ENCODE results near the gene SMCO3. TPM values are rescaled to one million over a fixed set of nuclear protein-coding genes. Genes with fewer than 3 reads are reported as not detected.

The SMCO3 gene
- total and polyA plus RNA-seq, 12 donors, result 0.11 to 0.41 (median 0.26) TPM; not detected in 3

DNA sequence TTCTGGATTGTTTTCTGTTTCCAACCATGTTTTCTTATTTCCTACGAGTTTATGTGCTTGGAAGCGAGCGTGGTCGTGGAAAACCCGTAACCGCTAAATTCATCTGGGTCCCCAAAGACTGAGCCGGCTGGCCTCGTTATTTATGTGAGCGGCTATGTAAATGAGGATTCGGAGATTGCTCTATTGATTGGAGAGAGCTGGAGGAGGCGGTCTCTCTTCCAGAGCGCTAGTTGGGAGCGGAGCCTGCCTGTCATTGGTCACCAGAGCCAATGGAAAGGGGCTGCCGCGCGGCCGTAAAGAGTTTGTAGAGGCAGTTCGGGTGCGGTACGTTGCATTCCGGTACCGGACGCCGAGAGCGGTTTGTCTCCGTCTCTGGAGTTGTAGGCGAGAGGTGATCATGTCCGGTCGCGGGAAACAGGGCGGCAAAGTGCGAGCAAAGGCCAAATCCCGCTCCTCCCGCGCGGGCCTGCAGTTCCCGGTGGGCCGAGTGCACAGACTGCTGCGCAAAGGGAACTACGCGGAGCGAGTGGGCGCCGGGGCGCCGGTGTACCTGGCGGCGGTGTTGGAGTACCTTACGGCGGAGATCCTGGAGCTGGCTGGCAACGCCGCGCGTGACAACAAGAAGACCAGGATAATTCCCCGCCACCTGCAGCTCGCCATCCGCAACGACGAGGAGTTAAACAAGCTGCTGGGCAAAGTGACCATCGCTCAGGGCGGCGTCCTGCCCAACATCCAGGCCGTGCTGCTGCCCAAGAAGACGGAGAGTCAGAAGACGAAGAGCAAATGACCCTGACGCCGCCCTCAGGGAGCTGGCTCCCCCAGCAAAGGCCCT lies 39.7 kb downstream of the SMCO3 start:
- Histone ChIP-seq H3K4me3 (peak overlapping the region; percentile 48 to 78 (median 62)), H3K27ac (peak overlapping the region; percentile 86 to 98 (median 98)), H3K36me3 (replicated peaks in 1 of 2) (no peaks in the 10 kb centered on the region), H3K4me1 (replicated peaks in 1 of 2) (peaks cover 11 to 12% of the 10 kb centered on the region in 2 donors), H3K9me3 (replicated peaks in 1 of 3) (no peaks in the 10 kb centered on the region), H3K27me3 (no peaks in the 10 kb centered on the region)
- 1 to 2% (median 1%) methylated on average over 17 to 67 of the region's 67 CpGs for WGBS, 4 donors
- peak; percentile 97 to 99 for TF ChIP-seq POLR2A (IDR thresholded peaks at IDR 0.05)
- TF ChIP-seq, protein P1, sequence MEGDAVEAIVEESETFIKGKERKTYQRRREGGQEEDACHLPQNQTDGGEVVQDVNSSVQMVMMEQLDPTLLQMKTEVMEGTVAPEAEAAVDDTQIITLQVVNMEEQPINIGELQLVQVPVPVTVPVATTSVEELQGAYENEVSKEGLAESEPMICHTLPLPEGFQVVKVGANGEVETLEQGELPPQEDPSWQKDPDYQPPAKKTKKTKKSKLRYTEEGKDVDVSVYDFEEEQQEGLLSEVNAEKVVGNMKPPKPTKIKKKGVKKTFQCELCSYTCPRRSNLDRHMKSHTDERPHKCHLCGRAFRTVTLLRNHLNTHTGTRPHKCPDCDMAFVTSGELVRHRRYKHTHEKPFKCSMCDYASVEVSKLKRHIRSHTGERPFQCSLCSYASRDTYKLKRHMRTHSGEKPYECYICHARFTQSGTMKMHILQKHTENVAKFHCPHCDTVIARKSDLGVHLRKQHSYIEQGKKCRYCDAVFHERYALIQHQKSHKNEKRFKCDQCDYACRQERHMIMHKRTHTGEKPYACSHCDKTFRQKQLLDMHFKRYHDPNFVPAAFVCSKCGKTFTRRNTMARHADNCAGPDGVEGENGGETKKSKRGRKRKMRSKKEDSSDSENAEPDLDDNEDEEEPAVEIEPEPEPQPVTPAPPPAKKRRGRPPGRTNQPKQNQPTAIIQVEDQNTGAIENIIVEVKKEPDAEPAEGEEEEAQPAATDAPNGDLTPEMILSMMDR (IDR thresholded peaks at IDR 0.05), result peak in 2 of 6 experiments; percentile 13 to 15
- intact Hi-C loops (cut with DNase I), result no loop called here
- peak; percentile 95 to 99 (median 98) for DNase-seq

DNA sequence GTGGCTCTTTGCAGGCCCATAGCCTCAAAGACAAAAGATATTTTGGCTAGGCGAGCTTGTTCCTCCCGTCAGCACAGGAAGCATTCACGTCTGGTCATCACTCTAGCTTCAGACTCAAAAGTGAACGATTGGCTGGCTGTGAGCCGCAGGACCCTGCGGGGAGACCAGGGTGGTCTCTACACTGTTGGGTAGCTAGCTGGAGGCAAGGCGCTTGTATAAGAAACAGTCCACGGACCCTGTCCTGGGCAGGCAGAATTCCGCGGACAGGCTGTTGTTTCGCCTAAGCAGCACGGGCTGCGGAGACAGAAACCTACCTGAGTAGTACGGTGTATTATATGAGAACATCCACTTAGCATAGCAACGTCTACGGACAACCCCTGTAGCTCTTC lies 40.3 kb downstream of the SMCO3 start:
- Histone ChIP-seq H3K4me3 (peak overlapping the region in 3 of 4 donors; percentile 22 to 78 (median 48)), H3K27me3 (no peaks in the 10 kb centered on the region), H3K36me3 (replicated peaks in 1 of 2) (no peaks in the 10 kb centered on the region), H3K4me1 (replicated peaks in 1 of 2) (peaks cover 11 to 13% of the 10 kb centered on the region in 2 donors), H3K27ac (peak overlapping the region; percentile 86 to 98 (median 98)), H3K9me3 (replicated peaks in 1 of 3) (no peaks in the 10 kb centered on the region)
- 7 to 39% (median 14%) methylated on average over 8 to 16 of the region's 16 CpGs for WGBS, 4 donors
- TF ChIP-seq POLR2A (IDR thresholded peaks at IDR 0.05), result no peak
- TF ChIP-seq, protein P1 (IDR thresholded peaks at IDR 0.05), result no peak
- peak in 2 of 7 donors; percentile 33 to 42 for DNase-seq
- intact Hi-C loops (cut with DNase I), result no loop called here

DNA sequence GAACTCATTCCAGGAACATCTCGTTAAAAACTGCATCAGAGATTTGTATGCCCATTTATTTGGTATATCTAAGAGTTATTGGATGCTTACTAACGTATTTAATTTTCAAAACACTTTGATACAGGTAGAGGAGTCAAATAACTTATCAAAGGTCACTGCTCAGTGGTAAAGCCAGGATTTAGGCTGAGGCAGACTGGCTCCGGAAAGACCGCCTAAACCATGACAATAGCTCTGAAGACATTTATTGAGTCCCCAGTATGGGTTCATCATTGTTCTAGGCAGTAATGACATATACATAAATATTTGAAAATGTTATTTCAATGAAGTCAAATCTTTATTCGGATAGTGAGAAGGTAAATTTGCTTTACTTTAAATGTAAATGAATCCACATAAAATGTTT lies 41.0 kb downstream of the SMCO3 start:
- Histone ChIP-seq H3K27me3 (no peaks in the 10 kb centered on the region), H3K4me3 (no peak overlapping the region), H3K4me1 (replicated peaks in 1 of 2) (peaks cover 11 to 20% of the 10 kb centered on the region in 2 donors), H3K36me3 (replicated peaks in 1 of 2) (no peaks in the 10 kb centered on the region), H3K9me3 (replicated peaks in 1 of 3) (no peaks in the 10 kb centered on the region), H3K27ac (no peak overlapping the region)
- WGBS, 4 donors, result 90 to 99% (median 91%) methylated on average over 5 of the region's 5 CpGs
- no peak for TF ChIP-seq POLR2A (IDR thresholded peaks at IDR 0.05)
- TF ChIP-seq, protein P1 (IDR thresholded peaks at IDR 0.05), result no peak
- no peak for DNase-seq
- intact Hi-C loops (cut with DNase I), result no loop called here

GRCh38 chr12:14771651-14772137 lies 42.3 kb downstream of the SMCO3 start:
- TF ChIP-seq POLR2A (IDR thresholded peaks at IDR 0.05), result no peak
- TF ChIP-seq, protein P1 (IDR thresholded peaks at IDR 0.05), result no peak
- peaks cover 11 to 33% of the 10 kb centered on the region in 2 donors for H3K4me1 ChIP-seq (replicated peaks in 1 of 2)
- H3K27me3 ChIP-seq, result no peaks in the 10 kb centered on the region
- no peaks in the 10 kb centered on the region for H3K36me3 ChIP-seq (replicated peaks in 1 of 2)
- intact Hi-C loops (cut with DNase I), result no loop called here
- no peak for DNase-seq
- 30 to 36% (median 32%) methylated on average over 6 of the region's 6 CpGs for WGBS, 4 donors
- peak overlapping the region in 4 of 5 donors; percentile 87 to 99 (median 96) for H3K27ac ChIP-seq
- H3K9me3 ChIP-seq (replicated peaks in 1 of 3), result no peaks in the 10 kb centered on the region
- H3K4me3 ChIP-seq, result peak overlapping the region in 1 of 4 donors; percentile 75
